ENCODE results near the gene MAU2.

MAU2 gene

DNA sequence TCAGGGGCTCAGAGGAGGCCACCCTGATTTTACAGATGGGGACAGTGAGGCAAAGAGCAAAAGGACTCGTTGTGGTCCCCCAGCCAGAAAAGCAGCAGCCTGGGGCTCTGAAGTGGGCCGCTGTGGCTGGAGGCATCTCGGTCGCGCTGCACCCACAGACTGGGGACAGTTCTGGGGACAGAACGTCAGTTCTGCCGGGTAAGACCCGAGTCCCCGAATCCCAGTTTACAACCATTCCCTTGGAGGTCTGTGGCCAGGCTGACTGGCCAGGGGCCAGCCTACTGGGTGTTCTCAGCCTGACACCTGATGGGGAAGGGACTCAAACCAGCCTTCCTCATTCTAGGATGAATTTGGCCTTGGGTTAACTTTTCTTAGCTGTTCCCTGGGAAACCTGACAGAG lies 14.4 kb upstream of the MAU2 start:
- DNase-seq = no peak

DNA sequence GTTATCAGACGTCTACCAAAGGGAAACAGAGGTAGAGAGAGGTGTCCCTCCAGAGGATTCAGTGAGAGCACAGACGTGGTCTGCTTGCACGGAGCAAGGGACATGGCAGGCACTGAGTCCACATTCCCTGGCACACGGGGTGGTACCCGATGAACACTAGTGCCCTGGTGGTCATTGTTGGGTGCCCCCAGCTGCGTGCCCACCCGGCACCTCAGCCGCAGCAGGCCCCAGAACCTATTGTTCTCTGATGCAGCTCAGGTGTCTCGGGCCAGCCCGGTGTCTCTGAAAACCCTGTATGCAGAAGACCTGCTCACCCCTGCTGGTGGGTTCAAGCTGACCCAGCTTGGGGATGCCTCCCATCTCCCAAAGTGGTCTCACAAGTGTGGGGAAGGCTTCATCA lies 12.3 kb upstream of the MAU2 start:
- no peak for DNase-seq

DNA sequence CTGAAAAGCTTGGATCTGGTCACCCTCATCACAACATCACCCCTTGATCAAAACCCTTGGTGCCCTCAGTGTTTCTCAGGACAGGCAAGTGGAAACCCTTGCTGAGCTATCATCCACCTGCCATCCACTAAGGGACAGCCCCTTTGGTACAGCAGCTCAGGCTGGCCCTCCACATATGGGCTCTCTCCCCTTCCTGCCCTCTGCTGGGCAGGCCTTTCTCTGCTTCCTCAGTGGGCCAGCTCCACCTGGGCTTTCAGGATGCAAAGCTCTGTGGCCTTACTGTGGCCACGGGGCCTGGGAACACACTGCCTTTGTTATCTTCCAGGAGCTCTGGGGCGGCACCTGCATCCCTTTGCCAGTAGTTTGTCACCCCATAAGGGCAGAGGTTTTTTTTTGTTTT lies 5.2 kb upstream of the MAU2 start:
- DNase-seq = no peak

DNA sequence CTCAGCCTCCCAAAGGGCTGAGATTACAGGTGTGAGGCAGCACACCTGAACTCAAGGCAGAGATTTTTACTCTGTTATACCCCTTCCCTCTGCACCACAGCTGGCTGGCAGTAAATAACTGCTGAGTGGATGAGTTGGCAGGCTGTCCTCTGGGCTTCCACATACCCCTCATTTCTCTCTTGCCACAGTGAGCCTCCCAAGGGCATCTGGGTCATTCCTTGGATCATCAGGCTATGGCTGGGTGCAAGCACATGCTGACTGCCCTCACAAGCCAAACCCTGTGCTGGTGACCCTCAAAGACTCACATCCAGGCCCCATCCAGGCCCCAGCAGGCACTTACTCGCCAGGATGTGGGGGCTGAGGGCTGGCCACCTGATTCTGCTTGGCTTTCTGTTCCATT lies 4.5 kb upstream of the MAU2 start:
- no peak for DNase-seq

DNA sequence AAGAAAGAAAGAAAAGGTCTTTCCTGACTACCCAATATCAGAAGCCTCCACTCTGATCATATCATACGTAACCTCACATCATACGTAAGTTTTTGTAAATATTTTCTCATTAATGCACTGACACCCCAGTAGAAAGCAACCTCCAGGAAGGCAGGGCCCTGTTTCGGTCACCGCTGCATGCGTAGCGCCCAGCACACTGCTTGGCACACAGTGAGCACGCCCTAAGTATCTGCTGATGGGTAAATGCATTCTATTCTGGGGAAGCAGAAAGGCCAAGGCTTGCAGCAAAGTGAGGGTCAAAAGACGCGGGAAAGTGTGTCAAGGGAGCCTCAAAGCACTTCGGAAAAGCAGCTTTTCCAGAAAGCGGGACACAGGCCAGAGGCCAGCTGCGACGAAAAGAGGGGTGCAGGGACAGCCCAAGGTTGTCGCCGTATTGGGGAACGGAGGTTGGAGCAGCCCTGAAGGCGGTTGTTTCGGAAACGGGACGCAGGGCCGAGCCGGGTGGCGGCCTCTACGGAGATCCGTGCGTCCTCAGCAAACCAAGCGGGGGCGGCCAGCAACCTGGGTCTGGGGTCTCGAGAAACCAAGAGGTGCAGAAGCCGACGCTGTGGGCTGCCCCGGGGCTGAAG lies 783 bp upstream of the MAU2 start:
- no peak for DNase-seq

DNA sequence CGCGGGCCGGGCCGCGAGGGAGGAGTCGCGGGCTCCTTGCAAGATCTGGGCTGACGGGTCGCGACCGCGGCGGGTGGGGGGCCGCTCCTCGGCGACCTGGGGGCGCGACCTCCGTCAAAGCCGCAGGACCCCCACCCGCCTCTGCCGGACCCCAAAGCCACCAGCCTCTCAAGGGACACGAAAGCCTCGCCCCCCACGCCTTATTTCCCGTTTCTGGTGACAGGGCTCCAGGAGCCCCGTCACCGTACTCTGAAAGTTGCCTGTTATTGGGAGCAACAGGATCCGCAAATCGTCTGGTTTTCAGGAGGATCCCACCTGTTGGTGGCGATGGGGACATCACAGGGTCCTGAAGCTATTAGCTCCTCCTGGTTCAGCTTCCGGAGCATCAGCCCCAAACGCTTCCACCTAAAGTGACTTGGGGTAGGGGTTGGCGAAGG lies 530 bp downstream of the MAU2 start:
- DNase-seq = peak in 1 of 2 experiments; percentile 4

DNA sequence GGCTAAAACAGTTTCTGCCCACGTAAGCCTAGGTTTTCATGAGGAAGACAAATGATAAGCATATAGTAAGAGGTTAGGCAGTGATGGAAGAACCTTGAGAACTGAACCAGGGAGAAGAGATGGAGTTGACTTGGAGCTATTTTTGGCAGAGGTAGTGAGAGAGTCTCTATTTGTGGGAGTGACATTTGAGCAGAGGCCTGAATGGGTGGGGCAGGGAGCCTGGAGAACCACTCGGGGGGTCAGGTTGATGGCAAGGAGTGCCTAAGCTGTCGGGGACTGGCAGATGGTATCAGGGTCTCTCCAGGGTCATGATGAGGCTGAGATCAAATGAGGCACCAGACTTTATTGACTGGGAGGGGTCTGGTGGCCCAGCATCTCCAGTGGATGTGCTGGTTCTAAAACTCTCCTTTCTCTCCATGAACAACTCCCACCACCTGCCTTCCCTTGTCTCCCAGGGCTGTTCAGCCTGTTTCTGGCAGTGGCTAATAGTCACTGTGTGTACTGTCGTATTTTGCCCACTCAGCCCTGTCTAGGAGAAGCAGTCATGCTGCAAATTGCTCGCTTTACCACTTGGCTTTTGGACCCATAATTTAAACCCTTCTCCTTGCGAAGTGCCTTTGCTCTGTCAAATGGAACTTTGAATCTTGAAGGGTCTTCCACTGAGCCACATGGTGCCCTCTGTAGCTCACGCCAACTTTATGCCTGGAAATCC lies 3.6 kb downstream of the MAU2 start:
- no peak for DNase-seq

DNA sequence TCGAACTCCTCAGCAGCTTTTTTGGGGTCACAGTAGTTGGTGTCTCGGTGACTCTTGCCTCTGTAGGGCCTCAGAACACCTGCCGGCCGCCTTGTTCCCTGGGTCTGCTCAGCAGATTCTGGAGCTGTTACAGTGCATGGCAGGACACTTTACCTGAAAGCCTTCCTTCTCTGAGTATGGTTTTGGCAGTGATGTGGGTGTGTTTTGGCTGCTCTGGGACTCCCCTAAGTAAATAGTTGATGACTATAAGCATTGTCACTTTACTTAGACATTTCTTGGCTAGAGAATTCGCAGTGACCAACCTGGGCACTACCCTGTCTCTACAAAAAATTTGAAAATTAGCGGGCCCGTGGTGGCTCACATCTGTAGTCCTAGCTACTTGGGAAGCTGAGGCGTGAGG lies 7.0 kb downstream of the MAU2 start:
- DNase-seq = no peak

DNA sequence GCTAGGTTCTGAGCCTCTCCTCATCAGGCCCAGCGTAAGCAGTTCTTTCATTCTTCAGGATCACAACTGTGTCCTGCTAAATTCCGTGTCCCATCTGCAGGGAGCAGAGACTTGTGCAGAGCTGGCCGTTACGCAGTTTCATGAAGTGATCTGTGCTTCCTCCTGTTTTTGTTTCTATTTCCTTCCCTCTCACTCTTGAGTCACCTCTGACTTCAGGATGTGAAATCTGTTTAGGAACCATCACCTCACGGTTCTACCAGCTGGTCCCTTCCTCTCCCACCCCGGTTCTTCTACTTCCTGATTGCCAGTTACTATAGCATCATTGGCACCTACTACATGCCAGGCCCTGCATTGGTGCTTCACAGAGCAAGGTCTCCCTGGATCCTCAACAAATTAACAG lies 8.5 kb downstream of the MAU2 start:
- no peak for DNase-seq

DNA sequence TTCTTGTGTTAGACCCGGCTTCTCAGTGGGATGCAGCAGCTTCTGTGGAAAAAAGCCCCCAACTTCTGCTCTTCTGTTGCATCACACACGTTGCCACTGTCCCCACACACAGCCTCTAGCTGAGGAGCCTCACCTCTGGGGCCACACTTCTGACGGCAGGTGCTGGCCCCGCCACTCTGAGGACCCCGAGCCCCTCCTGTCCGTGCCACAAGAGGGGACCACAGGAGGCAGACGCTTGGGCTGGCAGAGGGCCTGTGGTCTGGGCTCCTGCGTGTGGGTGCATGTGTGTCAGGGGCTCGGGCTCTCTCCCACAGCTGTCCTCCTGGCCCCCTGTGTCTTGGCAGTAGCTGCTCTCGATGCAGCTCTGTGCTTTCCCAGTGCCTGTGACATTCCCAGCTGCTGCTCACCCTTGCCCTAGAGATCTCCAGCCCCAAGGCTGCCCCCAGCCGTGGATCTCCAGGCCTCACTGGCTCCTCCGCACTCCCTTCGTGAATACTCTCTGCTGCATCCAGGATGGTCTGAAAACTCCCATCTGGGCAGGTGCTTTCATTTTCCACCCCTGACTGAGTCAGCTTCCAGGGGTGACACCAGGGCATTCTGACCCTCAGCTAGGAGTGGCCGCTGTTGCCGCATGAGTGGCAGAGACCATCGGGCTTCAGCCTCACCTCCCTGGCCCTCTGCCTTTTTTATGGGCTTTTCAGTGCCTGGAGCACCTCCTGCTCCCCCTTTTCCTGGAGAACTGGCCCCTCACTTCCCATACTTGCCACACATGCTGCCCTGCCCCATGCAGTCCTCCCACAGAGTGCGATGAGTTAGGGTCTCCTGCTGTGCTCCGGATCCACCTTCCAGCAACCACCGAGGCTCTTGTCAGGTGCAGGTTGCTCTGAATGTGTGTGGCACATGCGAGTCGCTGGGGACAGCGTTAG lies 13.7 kb downstream of the MAU2 start:
- no peak for DNase-seq

DNA sequence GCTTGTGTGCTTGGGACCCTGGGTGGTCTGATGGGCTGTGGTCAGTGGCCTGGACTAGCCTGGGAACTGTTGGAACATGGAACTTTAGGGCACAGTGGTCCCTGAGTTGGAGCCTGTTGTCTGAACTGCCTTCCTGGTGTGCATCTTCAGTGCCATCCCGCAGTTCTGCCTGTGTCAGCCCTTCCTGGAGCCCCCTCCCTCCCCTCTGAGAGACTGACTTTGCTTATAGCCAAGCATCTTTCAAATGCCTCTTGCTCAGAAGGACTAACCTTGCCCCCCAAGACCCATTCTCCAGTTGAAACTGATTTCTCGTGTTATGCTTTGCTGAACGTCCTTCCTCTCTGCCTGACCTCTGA lies 14.3 kb downstream of the MAU2 start:
- DNase-seq = no peak

DNA sequence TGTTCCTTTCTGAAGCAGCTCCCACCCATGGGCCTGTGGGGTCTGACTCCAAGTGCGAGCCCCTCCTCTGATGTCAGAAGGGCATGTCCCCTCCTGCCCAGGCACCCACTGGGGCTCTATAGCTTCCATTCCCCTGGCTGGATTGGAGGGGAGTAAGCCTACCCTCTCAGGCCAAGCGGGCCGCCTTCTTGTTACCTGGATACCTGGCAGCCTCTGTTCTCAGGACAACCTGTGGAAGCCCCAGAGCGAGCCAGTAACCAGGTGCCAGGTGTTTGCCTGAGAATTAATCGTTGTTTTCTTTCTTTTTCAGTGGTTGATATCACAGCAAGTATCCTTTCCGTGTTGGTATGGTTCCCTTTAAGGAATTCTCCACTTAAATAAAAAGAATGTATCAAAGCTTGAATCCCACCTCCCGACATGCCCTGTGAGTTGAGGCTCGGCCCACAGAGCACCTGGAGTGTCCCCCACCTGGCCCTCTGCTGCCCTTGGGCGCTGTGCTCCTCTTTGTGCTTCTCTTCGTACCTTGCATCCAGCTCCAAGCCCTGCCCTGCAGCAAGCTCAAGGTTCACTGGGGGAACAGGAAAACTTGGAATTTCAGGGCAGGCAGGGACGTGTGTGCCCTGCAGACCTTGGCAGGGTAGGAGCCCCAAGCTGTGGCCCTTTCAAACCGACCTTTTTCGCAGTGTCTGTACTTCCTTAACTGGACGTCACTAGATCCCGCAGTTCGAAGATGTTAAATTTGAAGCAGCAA lies 15.0 kb downstream of the MAU2 start:
- DNase-seq = no peak

DNA sequence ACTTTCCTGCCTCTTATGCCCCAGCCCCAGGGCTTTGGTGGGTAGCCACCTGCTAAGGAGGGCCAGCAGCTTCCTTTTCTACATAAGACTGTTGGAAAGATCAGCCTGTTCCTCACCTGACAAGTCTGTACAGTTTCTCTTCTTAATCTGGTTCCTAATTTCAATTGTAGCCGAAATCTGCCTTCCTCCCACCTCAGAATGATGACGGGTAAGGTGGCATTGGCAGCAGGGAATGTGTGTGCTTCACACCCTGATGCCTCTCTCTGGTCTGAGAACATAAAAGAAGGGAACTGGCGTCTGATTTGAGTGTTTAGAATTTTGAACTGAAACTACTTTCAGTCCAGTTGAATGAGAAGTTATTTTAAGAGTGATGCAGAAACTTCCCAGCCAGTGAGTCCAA lies 16.0 kb downstream of the MAU2 start:
- DNase-seq = no peak

DNA sequence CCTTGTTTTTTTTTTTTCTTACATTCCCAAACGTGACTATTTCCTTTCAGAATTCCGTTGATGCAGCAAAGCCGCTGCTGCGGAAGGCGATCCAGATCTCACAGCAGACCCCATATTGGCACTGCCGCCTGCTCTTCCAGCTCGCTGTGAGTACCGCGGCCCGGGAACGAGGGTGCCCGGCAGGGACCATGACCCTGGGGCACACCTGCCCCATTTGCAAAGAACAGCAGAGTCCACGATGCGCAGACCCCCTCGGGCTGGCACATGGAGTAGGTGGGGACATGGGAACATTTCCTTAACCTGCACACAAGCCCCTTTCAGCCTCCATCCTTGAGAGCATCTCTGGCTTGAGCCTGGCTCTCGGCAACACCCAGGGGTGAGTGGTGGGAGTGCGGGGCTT lies 16.5 kb downstream of the MAU2 start:
- no peak for DNase-seq

DNA sequence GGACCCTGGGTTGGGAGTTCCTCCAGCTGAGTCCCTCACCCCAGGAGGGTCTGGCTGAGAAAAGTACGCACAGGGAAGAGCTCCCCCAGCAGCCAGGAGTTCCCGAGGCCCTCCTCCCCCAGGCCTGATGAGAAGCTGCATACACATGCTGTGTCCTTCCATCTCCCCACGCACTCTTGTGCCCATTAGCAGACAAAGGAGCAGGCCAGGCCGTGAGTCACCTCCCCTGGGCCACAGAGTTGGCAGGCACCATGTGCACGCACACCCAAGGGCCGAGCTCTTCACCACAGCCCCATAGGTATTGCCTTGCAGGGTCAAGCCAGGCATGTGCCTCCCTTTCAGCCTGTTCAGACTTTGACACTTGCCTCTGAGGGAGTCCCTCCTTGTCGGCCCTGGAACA lies 17.5 kb downstream of the MAU2 start:
- no peak for DNase-seq

DNA sequence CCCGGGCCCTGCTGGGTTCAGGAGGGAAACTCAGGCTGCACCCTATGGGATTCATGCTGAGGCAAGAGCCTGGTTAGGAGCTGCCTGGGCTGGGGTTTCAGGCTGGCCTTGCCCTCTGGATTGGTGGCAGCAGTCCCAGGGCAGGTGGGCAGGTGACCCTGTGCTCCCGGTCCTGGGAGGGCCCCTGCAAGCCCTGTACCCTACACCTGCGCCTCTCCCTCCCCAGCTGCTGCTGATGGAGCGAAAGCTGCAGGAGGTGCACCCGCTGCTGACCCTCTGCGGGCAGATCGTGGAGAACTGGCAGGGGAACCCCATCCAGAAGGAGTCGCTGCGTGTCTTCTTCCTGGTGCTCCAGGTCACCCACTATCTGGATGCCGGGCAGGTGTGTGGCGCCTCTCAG lies 20.4 kb downstream of the MAU2 start:
- no peak for DNase-seq

DNA sequence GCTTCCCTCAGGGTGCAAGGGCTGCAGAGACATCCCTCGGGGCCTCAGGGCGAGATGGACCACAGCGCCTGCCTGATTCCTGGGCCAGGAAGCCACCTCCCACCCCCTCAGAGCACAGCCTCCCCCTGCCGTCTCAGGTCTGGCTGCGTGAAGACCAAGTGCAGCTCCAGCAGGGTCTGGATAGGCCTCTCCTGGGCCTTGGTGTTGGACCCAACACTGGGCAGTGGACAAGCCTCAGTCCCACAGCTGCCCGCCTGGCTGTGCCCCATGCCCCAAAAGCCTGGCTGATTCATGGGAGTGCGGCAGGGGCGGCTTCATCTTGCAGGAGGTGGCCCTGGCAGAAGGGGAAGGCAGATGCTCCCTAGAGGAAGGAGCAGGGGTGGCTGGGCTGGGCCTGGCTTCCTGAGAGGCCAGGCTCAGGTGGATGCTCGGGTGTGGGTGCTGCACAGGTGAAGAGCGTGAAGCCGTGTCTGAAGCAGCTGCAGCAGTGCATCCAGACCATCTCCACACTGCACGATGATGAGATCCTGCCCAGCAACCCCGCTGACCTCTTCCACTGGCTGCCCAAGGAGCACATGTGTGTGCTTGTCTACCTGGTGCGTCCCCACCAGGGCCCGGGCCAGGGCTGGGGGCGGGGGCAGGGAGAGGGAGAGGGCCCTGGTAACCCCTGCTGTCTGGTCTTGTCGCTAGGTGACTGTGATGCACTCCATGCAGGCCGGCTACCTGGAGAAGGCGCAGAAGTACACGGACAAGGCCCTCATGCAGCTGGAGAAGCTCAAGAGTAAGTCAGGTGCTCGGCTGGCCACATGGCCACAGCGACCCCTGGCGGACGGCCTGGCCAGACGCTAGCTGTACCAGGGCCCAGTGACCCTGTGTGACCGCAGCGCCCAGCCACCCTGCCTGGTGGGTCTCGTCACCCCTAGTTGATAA lies 21.7 kb downstream of the MAU2 start:
- peak in 1 of 2 experiments; percentile 47 for DNase-seq

DNA sequence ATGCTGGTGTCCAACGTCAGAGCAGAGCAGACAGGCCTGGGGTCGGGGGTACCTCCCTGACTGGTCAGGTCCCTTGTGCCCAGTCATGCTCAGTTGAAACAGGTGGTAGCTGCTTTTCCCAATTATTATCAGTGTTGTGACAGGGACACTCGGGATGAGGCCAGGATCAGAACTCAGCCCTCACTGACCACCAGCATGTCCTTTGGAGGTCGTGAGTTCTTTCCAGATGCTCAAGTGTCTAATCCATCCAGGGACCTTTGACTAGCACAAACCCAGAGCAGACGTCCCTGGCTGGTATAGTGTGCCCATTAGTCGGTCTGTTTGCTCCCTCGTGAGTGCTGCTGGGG lies 22.4 kb downstream of the MAU2 start:
- DNase-seq = no peak

DNA sequence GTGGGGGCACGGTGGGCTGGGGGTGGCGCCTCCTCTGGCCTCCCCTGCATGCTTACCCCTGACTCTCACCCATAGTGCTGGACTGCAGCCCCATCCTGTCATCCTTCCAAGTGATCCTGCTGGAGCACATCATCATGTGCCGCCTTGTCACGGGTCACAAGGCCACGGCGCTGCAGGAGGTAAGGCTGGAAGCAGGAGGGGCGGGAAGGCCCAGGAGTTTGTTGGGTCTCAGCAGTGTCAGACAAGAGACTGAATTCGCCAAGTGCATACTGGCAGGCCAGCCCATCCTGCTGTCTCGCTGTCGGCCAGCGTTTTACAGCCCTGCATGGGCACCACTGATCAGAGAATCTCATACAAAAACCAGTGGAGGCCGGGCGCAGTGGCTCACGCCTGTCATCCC lies 23.1 kb downstream of the MAU2 start:
- no peak for DNase-seq

DNA sequence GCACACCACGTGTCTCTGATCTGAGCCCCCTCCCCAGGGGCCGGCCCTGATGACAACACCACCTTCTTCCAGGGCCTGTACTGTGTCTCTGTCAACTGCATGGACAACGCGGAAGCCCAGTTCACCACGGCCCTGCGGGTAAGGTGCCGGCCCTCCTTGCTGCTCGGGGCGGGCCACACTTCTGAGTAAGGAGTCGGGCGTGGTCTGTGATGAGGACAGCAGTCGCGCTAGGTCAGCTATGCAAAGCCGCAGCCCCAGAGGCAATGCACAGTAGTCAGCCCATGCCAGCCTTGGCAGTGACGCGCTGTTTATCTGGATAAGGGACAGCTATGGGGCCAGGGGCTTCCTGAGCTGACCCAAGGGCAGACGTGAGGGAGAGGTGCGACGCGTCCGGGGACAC lies 24.6 kb downstream of the MAU2 start:
- no peak for DNase-seq

DNA sequence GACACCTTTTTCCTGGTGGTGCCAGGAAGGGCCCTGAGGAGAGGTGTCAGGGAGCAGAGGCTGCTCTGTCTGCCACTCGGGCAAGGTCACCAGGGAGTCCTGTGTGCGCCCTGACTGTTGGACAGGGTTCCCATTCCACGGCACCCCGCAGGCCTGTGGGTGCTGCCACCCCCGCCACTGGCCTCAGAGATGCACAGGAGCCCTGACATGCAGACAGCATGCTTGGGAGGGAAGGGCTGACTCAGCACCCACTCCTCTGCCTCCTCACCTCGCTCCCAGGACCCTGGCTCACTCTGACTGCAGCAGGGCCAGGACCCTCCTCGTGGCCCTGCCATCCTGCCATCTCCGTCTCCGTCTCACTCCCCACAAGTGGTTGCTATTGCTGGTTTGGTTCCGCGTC lies 25.3 kb downstream of the MAU2 start:
- DNase-seq = no peak

DNA sequence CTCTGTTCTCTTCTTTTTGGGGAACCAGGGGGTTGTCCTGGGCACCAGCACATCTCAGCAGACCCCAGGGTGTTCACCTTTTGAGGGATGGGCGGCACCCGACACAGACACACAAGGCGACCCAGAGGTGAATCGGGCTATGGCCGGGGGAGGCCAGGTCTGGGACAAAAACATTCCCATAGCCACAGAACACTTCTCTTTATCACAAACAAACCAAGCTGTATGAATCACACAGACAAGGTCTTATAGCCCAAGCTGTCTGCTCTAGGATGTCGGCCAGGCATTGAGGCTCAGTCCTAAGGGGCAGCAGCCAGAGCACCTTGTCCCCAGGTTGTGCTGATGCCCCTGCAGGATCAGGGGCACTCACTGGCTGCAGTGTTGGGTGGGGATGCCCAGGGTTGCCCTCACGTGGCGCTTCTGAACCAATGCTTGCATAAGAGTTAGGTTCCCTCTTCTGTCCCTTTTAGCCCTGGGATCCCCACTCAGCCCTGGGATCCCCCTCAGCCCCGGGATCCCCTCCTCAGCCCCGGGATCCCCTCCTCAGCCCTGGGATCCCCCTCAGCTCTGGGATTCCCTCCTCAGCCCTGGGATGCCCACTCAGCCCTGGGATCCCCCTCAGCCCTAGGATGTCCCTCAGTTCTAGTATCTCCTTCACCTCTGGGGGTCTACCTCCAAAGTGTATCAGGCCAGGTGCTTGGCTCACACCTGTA lies 26.9 kb downstream of the MAU2 start:
- DNase-seq = no peak

Data from SW 1271 (cell line).